GM19455 (cell line): Measurements from ENCODE around the gene SKIDA1.

Experiments used
- ATAC-seq: cut with Tn5 transposase; IDR thresholded peaks from one replicate; pipeline ENCODE4 v1.9.1; 2021; ENCODE audit not compliant: unreplicated experiment

Gene SKIDA1

DNA sequence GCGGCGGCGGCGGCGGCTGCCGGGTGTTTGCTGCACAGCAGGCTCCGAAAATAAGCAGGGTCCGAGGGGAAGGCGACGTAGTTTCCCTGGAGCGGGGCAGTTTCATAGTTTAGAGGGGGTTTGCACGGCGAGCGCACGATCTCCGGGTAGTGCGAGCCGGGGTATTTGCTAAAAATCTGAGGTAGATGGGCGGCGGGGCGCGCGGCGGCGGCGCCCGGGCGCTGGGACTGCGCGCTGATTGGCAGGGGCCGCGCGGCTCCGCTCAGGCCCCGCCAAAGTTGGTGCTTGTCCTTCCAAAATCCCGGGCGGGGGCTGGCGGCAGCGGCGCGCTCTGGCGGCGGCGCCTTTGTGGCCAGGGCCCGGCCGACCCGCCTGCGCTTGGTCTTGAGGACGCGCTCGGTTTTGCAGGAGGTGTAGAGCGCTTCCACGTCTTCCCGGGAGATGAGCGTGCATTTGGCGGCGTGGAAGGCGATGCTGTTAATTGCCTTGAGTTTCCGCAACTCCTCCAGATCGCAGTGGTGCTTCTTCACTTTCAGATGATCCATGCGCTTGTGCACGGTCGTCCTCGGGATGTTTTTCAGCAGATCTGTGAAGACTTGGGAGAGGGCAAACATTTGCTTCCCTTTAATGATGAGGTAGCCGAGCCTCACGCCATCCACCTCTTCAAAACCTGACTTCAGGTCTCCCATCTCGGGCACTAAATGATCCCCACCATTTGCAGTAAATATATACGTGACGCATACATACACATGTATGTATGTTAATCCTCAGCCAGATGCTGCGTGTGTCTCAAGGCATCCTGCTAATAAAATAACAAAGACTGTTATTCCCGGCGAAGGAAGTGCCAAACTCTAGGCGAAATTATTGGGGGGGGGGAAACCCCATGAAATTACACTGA, 8.1 kb downstream of the SKIDA1 start:
- peak; percentile 80 for ATAC-seq

DNA sequence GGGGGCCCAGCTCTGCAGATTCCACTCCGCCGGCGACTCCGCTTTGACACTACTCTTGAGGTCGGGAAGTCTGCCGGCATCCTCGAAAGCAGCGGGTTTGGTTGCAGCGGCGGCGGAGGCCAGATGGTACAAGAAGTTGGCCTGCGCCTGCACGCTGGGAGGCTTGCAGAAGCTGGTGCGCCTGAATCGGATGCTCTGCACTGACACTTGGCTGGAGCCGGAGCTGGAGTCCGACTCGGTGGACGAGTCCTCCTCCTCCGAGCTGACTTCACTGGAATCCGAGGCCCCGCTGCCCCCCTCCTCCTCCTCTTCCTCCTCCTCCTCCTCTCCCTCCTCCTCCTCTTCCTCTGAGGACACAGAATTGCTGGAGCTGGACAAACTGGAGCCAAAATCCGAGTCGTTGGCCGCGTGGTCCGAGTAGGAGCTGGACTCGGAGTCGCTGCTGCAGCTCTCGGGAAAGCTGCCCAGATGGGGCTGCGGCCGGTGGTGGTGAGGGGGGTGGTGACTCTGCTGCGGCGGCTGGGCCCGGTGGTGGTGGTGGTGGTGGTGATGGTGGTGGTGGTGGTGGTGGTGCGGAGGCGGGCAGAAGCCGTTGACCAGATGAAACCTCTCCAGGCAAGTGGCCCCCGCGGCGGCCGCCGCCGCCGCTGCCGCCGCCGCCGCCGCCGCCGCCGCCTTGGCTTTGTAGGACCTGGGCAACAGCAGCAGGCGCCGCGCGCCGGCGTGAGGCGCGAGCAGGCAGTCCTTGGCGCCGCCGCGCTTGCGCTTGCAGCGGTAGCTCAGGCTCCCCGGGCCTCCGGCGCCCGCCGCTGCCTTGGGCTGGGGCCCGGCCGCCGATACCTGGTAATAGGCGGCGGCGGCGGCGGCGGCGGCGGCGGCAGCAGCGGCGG, 9.0 kb downstream of the SKIDA1 start:
- ATAC-seq = peak; percentile 67

GRCh38 chr10:21515361-21516241, 9.9 kb downstream of the SKIDA1 start:
- no peak for ATAC-seq

DNA sequence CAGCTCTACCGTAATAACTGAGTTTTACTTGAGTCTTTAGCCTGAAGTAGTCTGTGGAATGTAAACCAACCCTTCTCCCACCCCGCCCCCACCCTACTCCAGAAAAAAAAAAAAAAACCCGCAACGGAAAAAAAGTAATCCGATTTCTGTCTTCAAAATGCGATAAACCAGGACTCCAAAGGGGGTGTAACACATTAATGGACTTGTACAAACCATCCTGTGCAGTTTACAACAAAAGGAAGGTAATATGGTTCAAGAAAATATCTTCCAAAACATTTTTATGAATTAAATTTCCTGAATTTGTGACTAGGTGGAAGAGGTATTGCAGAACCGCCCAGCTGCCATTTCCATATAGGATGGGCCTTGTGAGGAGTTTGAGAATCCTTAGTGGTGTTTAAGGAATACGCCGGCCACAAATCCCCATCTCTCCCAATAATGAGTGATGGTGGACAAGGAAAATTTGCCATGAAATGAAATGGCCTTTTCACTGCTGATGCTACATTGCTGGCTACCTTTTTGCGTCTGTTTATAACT, 10.6 kb downstream of the SKIDA1 start:
- ATAC-seq = no peak

GRCh38 chr10:21514129-21514817, 11.2 kb downstream of the SKIDA1 start:
- no peak for ATAC-seq

- no peak for ATAC-seq
These were observed 12.1 kb downstream of the SKIDA1 start for GRCh38 chr10:21513405-21513788.

- no peak for ATAC-seq
These were observed 12.7 kb downstream of the SKIDA1 start for GRCh38 chr10:21512573-21513404.

DNA sequence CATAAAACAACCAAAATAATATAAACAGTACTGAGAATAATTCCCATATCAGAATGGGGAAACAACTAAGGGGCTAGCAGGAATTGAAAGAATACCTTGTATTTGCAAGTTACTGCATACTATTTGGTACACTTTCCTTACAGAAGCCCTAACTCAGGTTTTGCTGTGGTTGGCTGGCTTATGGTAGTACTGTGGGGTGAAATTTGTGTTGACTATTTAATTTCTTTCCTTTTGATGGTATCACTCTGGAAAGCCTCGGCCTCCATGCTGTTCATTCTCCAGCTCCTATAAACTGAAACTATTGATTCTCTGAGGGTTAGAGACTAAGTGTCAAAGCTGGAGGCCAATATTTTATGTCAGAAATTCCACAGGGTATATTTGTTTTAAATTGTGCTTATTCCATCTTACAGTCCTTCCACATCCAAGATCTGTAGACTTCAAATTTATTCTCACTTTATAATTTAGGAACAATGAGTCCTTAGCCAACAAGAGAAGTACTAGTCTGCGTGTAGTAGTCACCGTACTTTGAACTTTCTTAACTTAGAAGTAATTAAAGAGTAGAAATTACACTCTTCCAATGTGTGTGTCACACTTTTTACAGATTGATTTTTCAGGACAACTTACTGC, 13.4 kb downstream of the SKIDA1 start:
- no peak for ATAC-seq

DNA sequence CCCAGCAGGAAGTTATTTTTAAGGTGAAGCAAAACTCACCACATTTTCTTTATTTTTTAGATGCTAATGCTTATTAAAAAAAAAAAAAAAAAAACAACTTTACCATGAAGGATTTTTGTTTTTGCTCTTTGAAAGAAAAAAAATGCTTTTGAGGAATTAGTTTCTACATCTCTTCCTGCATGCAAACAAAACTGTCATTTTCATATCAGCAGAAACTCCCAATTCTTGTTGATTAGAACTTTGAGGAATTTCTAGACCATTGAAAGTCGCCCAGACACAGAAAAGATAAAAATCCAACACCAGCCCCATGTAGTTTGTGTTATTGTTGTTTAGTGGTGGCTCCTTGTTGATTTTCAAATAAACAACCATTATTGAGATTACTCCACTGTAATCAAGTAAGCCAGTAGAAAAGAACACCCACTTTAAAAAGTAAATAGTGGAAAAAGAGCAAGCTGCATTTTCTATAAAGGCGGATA, 14.3 kb downstream of the SKIDA1 start:
- no peak for ATAC-seq

DNA sequence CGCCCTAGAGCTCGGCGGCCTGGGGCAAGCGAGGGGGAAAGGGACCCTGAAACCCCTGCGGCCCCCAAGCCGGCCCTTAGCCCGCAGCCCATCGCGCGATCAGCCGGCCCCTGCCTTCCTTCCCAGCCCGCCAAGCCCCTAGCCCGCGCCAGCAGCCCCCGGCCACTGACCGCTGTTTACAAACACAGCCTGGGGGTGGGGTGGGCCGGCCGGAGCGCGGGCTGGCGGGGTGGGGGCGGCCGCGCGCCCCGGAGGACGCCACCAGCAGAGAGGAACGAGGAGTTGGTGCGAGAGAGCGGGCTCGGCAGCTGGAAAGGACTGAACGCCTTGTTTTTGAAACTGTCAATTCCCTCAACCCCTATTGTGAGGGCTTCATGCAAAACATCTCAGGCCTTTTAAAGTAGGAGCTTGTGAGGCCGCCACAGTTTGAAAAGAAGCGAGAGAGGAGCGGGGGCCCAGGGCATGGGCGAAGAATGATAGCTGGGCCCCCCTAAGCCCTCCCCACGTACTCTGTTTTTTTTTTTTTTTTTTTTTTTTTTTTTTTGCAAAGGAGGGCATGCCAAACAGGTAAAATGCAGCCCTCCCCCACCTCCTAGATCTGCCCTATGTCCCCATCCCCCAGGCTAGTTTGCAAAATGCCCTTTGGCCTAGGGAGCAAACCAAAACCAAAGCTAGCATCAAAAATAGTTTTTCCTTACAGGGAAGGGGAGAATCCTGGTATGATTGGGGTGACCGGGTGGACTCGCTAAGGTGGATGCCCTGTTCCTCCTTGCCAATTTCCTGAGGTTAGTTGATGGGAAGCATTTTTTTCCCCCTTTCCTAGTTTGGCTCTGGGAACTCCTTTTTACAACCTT, 15.0 kb downstream of the SKIDA1 start:
- no peak for ATAC-seq

- ATAC-seq = no peak
These were observed 15.9 kb downstream of the SKIDA1 start for GRCh38 chr10:21509341-21510240.

DNA sequence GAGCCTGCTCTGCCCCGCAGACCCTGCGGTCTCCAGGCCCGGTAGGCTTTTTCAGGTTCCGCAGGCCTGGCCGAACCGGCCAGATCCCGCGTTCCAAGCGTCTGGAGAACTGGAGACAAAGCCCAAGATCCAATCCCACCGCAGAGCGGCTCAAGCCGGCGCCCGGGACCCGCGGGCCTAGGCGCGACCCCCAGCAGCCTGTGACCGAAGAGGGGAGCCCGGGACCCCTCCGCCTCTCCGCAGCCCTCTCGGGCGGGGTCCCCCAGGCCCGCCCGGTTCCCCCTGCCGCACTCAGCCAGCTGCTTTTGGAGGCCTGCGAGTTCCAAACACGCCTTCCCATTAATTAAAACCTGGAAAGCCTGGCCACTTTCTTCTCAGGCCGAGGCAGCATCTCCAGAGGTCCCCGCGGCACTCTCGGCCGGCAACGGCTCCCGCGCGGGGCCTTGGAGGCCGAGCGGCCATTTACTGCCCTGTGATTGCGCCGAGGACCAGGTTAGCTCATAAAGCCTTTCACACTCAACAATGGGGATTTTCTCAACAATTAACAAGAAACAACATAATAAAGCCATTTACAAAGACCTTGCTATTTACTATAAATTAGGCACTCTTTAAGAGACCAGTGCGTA, 16.7 kb downstream of the SKIDA1 start:
- no peak for ATAC-seq

GRCh38 chr10:21507150-21507549, 18.3 kb downstream of the SKIDA1 start:
- no peak for ATAC-seq

DNA sequence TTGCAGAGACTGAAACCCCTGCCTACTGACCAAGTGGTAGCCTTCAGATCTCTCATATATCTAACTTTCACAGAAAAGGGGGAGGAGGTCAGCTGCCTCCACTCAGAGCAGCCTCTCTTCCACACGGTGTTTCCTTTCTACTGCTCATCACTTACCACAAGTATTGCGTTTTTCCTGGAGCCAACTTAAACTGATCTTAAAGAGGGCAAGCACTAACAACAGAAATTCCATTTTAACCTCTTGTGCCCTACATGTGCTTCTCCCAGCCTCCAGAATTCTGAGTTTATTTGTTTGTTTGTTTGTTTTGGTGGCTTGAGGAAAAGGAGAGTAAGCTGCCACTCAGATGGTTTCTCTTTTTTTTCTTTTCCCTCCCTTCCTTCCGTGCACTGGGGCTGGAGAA, 19.1 kb downstream of the SKIDA1 start:
- ATAC-seq = no peak

GRCh38 chr10:21505711-21506278, 19.7 kb downstream of the SKIDA1 start:
- ATAC-seq = no peak

- no peak for ATAC-seq
These were observed 21.9 kb downstream of the SKIDA1 start for GRCh38 chr10:21503542-21503941.
